Activated naive CD8-positive, alpha-beta T cell treated with anti-CD3 and anti-CD28 coated beads for 36 hours (primary cell): ENCODE measurements around the gene MEGF11. TPM values are rescaled to one million over a fixed set of nuclear protein-coding genes. Genes with fewer than 3 reads are reported as not detected.

Experiments used
- DNase-seq: peaks from one replicate; pipeline ENCODE4 v3.0.0; 2021
- H3K27ac Mint-ChIP-seq: one replicate; pipeline ENCODE4 v1.8.0; 2022; ENCODE audit warnings: mild to moderate bottlenecking, moderate library complexity, mixed read lengths
- H3K27me3 Mint-ChIP-seq: one replicate; pipeline ENCODE4 v1.8.0; 2022; ENCODE audit warnings: mild to moderate bottlenecking, mixed read lengths
- H3K36me3 Mint-ChIP-seq: one replicate; pipeline ENCODE4 v1.8.0; 2021; ENCODE audit warnings: mild to moderate bottlenecking, mixed read lengths
- H3K4me1 Mint-ChIP-seq: one replicate; pipeline ENCODE4 v1.8.0; 2021; ENCODE audit warnings: mixed read lengths
- H3K4me3 Mint-ChIP-seq: one replicate; pipeline ENCODE4 v1.8.0; 2022; ENCODE audit warnings: mild to moderate bottlenecking, moderate library complexity, mixed read lengths
- H3K9me3 Mint-ChIP-seq: one replicate; pipeline ENCODE4 v1.8.0; 2022; ENCODE audit warnings: mixed read lengths
- total RNA-seq, 2 experiments: library from RNA; stranded (reverse); gene quantifications; one replicate each; pipeline ENCODE4 v1.2.3, GENCODE V29; 2021

Gene MEGF11
- total RNA-seq, 2 experiments from 2014 or later = not detected

GRCh38 chr15:65942436-65942835 lies 311.1 kb downstream of the MEGF11 start:
- H3K4me1 Mint-ChIP-seq = peaks cover 4% of the 10 kb centered on the region
- H3K9me3 Mint-ChIP-seq = no peaks in the 10 kb centered on the region
- H3K27ac Mint-ChIP-seq = no peak overlapping the region
- DNase-seq = no peak
- no peak overlapping the region for H3K4me3 Mint-ChIP-seq
- no peaks in the 10 kb centered on the region for H3K27me3 Mint-ChIP-seq
- H3K36me3 Mint-ChIP-seq = no peaks in the 10 kb centered on the region

GRCh38 chr15:65940618-65940909 lies 313.0 kb downstream of the MEGF11 start:
- Mint-ChIP-seq H3K36me3 (no peaks in the 10 kb centered on the region), H3K9me3 (no peaks in the 10 kb centered on the region), H3K27ac (no peak overlapping the region), H3K4me3 (no peak overlapping the region), H3K4me1 (peaks cover 4% of the 10 kb centered on the region), H3K27me3 (no peaks in the 10 kb centered on the region)
- no peak for DNase-seq

- H3K36me3 Mint-ChIP-seq = no peaks in the 10 kb centered on the region
- no peak for DNase-seq
- H3K9me3 Mint-ChIP-seq = no peaks in the 10 kb centered on the region
- peaks cover 4% of the 10 kb centered on the region for H3K4me1 Mint-ChIP-seq
- no peak overlapping the region for H3K4me3 Mint-ChIP-seq
- H3K27me3 Mint-ChIP-seq = no peaks in the 10 kb centered on the region
- no peak overlapping the region for H3K27ac Mint-ChIP-seq
These were observed 313.5 kb downstream of the MEGF11 start for GRCh38 chr15:65939901-65940617.

GRCh38 chr15:65938604-65939003 lies 314.9 kb downstream of the MEGF11 start:
- Mint-ChIP-seq H3K27me3 (no peaks in the 10 kb centered on the region), H3K27ac (no peak overlapping the region), H3K4me1 (peaks cover 4% of the 10 kb centered on the region), H3K36me3 (no peaks in the 10 kb centered on the region), H3K9me3 (no peaks in the 10 kb centered on the region), H3K4me3 (no peak overlapping the region)
- DNase-seq = no peak

- Mint-ChIP-seq H3K9me3 (no peaks in the 10 kb centered on the region), H3K27ac (no peak overlapping the region), H3K27me3 (no peaks in the 10 kb centered on the region), H3K4me1 (peaks cover 4% of the 10 kb centered on the region), H3K4me3 (no peak overlapping the region), H3K36me3 (no peaks in the 10 kb centered on the region)
- no peak for DNase-seq
These were observed 316.1 kb downstream of the MEGF11 start for GRCh38 chr15:65937476-65937875.

- Mint-ChIP-seq H3K27me3 (no peaks in the 10 kb centered on the region), H3K27ac (no peak overlapping the region), H3K4me1 (peaks cover under 1% of the 10 kb centered on the region), H3K4me3 (no peak overlapping the region), H3K36me3 (no peaks in the 10 kb centered on the region), H3K9me3 (no peaks in the 10 kb centered on the region)
- DNase-seq = no peak
These were observed 316.5 kb downstream of the MEGF11 start for GRCh38 chr15:65937054-65937453.

- no peaks in the 10 kb centered on the region for H3K9me3 Mint-ChIP-seq
- H3K27me3 Mint-ChIP-seq = no peaks in the 10 kb centered on the region
These were observed 317.3 kb downstream of the MEGF11 start for GRCh38 chr15:65936282-65936681.

GRCh38 chr15:65935391-65935790 lies 318.2 kb downstream of the MEGF11 start:
- H3K9me3 Mint-ChIP-seq = no peaks in the 10 kb centered on the region
- no peaks in the 10 kb centered on the region for H3K4me1 Mint-ChIP-seq
- DNase-seq = no peak
- H3K27me3 Mint-ChIP-seq = no peaks in the 10 kb centered on the region
- H3K36me3 Mint-ChIP-seq = no peaks in the 10 kb centered on the region
- no peak overlapping the region for H3K27ac Mint-ChIP-seq
- H3K4me3 Mint-ChIP-seq = no peak overlapping the region

More at GRCh38 chr15:65936282-65936681, 317.3 kb downstream of the MEGF11 start:
- Mint-ChIP-seq H3K36me3 (no peaks in the 10 kb centered on the region), H3K27ac (no peak overlapping the region), H3K4me3 (no peak overlapping the region), H3K4me1 (no peaks in the 10 kb centered on the region)
- DNase-seq = no peak

- H3K4me1 Mint-ChIP-seq = no peaks in the 10 kb centered on the region
- H3K4me3 Mint-ChIP-seq = no peak overlapping the region
- no peaks in the 10 kb centered on the region for H3K27me3 Mint-ChIP-seq
- no peak overlapping the region for H3K27ac Mint-ChIP-seq
- no peaks in the 10 kb centered on the region for H3K36me3 Mint-ChIP-seq
- H3K9me3 Mint-ChIP-seq = no peaks in the 10 kb centered on the region
- DNase-seq = no peak
These were observed 322.3 kb downstream of the MEGF11 start for GRCh38 chr15:65931221-65931620.

- no peak overlapping the region for H3K4me3 Mint-ChIP-seq
- H3K9me3 Mint-ChIP-seq = no peaks in the 10 kb centered on the region
- H3K27me3 Mint-ChIP-seq = no peaks in the 10 kb centered on the region
- no peak overlapping the region for H3K27ac Mint-ChIP-seq
- DNase-seq = no peak
- H3K36me3 Mint-ChIP-seq = no peaks in the 10 kb centered on the region
- no peaks in the 10 kb centered on the region for H3K4me1 Mint-ChIP-seq
These were observed 323.4 kb downstream of the MEGF11 start for GRCh38 chr15:65930134-65930533.

GRCh38 chr15:65929573-65929972 lies 324.0 kb downstream of the MEGF11 start:
- Mint-ChIP-seq H3K27me3 (no peaks in the 10 kb centered on the region), H3K4me3 (no peak overlapping the region), H3K36me3 (no peaks in the 10 kb centered on the region), H3K27ac (no peak overlapping the region), H3K9me3 (no peaks in the 10 kb centered on the region), H3K4me1 (no peaks in the 10 kb centered on the region)
- no peak for DNase-seq

GRCh38 chr15:65927545-65927944 lies 326.0 kb downstream of the MEGF11 start:
- DNase-seq = no peak
- Mint-ChIP-seq H3K27ac (no peak overlapping the region), H3K4me3 (no peak overlapping the region), H3K27me3 (no peaks in the 10 kb centered on the region), H3K4me1 (no peaks in the 10 kb centered on the region), H3K36me3 (no peaks in the 10 kb centered on the region), H3K9me3 (no peaks in the 10 kb centered on the region)

GRCh38 chr15:65926899-65927298 lies 326.7 kb downstream of the MEGF11 start:
- Mint-ChIP-seq H3K36me3 (no peaks in the 10 kb centered on the region), H3K4me3 (no peak overlapping the region), H3K27me3 (no peaks in the 10 kb centered on the region), H3K27ac (no peak overlapping the region), H3K4me1 (no peaks in the 10 kb centered on the region), H3K9me3 (no peaks in the 10 kb centered on the region)
- no peak for DNase-seq

- Mint-ChIP-seq H3K4me3 (no peak overlapping the region), H3K9me3 (no peaks in the 10 kb centered on the region), H3K27me3 (no peaks in the 10 kb centered on the region), H3K4me1 (no peaks in the 10 kb centered on the region), H3K36me3 (no peaks in the 10 kb centered on the region), H3K27ac (no peak overlapping the region)
- no peak for DNase-seq
These were observed 327.1 kb downstream of the MEGF11 start for GRCh38 chr15:65926459-65926858.

- H3K27ac Mint-ChIP-seq = no peak overlapping the region
- H3K36me3 Mint-ChIP-seq = no peaks in the 10 kb centered on the region
- H3K27me3 Mint-ChIP-seq = no peaks in the 10 kb centered on the region
- no peak for DNase-seq
- H3K4me1 Mint-ChIP-seq = peaks cover 4% of the 10 kb centered on the region
- H3K4me3 Mint-ChIP-seq = no peak overlapping the region
- H3K9me3 Mint-ChIP-seq = no peaks in the 10 kb centered on the region
These were observed 328.2 kb downstream of the MEGF11 start for GRCh38 chr15:65925338-65925737.

- no peaks in the 10 kb centered on the region for H3K36me3 Mint-ChIP-seq
- H3K27me3 Mint-ChIP-seq = no peaks in the 10 kb centered on the region
- H3K9me3 Mint-ChIP-seq = no peaks in the 10 kb centered on the region
- peaks cover 6% of the 10 kb centered on the region for H3K4me1 Mint-ChIP-seq
- H3K4me3 Mint-ChIP-seq = no peak overlapping the region
- no peak for DNase-seq
- no peak overlapping the region for H3K27ac Mint-ChIP-seq
These were observed 329.5 kb downstream of the MEGF11 start for GRCh38 chr15:65924004-65924403.
